ENCODE data around the gene PDS5B.

The PDS5B gene

DNA sequence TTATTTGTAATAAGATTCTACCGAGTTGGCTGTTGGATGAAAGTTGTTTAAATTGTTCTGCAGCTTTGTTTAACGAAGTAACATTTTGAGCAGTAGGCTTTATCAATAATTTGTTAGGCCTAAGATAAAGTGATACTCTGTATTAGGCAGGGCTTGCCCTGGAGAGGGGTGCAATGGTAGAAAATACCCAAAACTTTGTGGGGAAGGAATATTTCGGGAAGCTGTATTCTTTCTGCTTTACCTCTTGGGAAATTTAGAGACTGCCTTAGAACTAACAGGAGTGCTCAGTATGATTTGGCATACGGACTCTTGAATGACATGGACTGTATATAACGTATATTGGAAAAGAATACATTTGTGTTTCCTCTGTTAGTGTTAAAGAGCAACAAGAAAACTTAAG lies 2.5 kb downstream of the PDS5B start:
- no peak for DNase-seq (ENCODE audit: low spot score)

- no peak for DNase-seq (ENCODE audit: low spot score)
Observed at GRCh38 chr13:32589471-32589870, 3.2 kb downstream of the PDS5B start.

- DNase-seq (ENCODE audit: low spot score): no peak
Observed at GRCh38 chr13:32590266-32590665, 4.0 kb downstream of the PDS5B start.

DNA sequence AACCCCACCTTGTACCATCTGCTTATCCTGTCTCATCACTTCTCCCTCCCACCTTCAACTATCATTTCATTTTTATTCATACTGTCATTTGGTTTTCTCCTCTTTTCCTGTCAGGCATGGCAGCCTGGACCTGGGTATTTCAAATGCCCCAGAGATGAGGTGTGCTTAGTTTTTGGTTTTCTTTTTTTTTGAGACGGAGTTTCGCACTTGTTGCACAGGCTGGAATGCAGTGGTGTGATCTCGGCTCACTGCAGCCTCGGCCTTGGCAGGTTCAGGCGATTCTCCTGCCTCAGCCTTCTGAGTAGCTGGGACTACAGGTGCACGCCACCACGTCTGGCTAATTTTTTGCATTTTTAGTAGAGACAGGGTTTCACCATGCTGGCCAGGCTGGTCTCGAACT lies 5.8 kb downstream of the PDS5B start:
- DNase-seq (ENCODE audit: low spot score): no peak

- no peak for DNase-seq (ENCODE audit: low spot score)
Observed at GRCh38 chr13:32594157-32594738, 8.0 kb downstream of the PDS5B start.

- DNase-seq (ENCODE audit: low spot score): no peak
Observed at GRCh38 chr13:32595306-32595705, 9.1 kb downstream of the PDS5B start.

DNA sequence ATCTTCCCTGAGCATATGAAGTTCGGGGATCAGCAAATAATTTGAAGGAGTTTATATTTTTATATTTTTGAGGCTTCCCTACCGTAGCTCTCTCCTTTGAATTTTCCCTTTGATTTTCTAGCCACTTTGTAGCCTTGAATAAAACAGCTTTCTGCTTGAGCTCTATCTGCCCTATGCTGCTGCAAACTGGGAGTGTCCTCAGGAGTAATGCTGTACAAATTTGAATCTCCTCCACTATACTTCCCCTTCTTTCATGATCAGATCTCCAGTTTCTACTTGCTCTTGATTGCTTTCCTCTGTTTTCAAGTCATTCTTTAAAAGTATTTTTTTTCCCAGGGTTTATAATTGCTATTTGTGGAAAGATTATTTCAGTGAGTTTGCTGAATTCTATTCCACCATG lies 14.6 kb downstream of the PDS5B start:
- DNase-seq (ENCODE audit: low spot score): no peak

DNA sequence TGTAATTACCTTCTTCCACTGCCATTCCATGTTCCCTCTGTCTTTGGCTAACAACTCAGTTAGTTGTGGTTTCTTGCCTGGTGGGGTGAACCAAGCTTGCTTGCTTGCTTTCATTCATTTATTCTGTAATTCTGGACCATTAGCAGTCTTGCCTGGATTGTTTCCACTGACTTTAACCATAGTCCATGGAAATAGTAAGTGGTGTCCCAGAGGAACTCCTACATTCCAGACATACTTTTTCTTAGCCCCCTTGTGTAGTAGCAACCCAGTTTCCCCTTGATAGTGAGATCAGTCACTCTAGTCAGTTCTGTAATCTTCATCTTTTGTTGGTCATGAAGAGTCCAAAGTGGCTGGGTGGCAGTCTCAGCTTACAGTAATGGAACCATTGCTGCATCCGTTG lies 23.2 kb downstream of the PDS5B start:
- no peak for DNase-seq (ENCODE audit: low spot score)

- no peak for DNase-seq (ENCODE audit: low spot score)
Observed at GRCh38 chr13:32610538-32610937, 24.3 kb downstream of the PDS5B start.

- DNase-seq (ENCODE audit: low spot score): no peak
Observed at GRCh38 chr13:32610977-32611376, 24.7 kb downstream of the PDS5B start.

DNA sequence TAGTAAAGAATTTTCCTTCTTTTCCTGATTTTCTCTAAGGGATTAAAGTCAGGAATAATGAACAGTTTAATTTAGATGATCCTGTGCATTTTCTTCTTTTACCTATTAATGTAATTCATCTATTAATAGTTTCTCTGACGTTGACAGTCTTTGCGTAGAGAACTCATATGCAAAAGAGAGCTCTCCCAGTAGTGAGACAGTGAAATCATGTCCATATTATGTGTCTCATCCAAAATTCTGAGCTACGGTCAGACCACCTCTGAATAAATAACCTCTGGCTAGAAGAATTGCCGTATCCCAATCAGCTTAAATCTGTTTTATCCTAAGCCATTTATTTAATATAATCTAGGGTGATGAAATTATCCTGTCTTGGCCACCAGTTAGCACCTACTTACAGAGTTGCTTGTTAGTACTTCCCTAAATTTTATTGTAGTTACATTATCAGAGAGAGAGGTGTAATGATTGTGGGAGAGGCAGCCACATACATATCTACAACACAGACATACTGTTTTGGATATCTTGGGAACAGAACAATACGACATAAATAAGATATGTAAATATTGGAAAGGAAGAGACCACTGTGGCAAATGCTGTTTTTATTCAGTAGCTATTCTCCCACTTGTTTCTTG lies 30.7 kb downstream of the PDS5B start:
- no peak for DNase-seq (ENCODE audit: low spot score)

GRCh38 chr13:32622827-32623226 lies 36.6 kb downstream of the PDS5B start:
- no peak for DNase-seq (ENCODE audit: low spot score)

- no peak for DNase-seq (ENCODE audit: low spot score)
Observed at GRCh38 chr13:32624441-32624840, 38.2 kb downstream of the PDS5B start.

- no peak for DNase-seq (ENCODE audit: low spot score)
Observed at GRCh38 chr13:32627793-32628192, 41.5 kb downstream of the PDS5B start.

- DNase-seq (ENCODE audit: low spot score): no peak
Observed at GRCh38 chr13:32629313-32629712, 43.1 kb downstream of the PDS5B start.

DNA sequence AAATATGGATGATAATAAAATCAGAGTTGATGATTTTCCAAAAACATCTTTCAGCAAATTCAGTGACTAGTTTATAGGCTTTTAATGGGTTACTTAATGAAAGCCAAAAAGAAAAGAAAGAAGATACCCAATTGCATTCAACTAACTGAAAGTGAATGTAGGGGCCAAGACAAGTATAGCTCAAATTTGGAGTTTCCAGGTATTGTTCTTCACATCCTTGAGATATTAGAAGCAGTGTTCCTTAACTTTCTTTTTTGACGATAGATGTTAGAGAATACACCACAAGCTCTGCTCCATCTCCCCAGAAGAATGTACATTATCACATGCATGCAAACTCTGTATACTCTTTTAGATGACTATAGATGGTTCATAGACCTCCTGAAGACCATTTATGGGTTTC lies 43.6 kb downstream of the PDS5B start:
- DNase-seq (ENCODE audit: low spot score): no peak

DNA sequence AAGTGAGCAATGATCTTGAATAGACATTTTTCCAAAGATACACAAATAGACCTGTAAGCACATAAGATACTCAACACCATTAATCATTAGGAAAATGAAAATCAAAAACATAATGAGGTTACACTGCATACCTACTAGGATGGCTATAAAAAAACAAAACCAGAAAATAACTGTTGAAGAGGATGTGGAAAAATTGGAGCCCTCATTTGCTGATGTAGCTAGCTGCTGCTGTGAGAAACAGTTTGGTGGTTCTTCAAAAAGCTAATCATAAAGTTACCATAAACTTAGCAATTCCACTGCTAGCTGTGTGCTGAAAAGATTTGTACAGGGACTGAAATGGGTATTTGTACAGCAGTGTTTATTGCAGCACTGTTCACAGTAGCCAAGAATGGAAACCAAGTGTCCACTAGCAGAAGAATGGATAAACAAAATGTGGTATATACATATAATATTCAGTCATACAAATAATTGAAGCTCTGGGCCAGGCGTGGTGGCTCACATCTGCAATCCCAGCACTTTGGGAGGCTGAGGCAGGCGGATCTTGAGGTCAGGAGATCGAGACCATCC lies 46.2 kb downstream of the PDS5B start:
- no peak for DNase-seq (ENCODE audit: low spot score)

- DNase-seq (ENCODE audit: low spot score): no peak
Observed at GRCh38 chr13:32636711-32637110, 50.5 kb downstream of the PDS5B start.

- DNase-seq (ENCODE audit: low spot score): no peak
Observed at GRCh38 chr13:32638739-32639138, 52.5 kb downstream of the PDS5B start.

GRCh38 chr13:32639502-32640105 lies 53.4 kb downstream of the PDS5B start:
- peak; percentile 67 for DNase-seq (ENCODE audit: low spot score)

DNA sequence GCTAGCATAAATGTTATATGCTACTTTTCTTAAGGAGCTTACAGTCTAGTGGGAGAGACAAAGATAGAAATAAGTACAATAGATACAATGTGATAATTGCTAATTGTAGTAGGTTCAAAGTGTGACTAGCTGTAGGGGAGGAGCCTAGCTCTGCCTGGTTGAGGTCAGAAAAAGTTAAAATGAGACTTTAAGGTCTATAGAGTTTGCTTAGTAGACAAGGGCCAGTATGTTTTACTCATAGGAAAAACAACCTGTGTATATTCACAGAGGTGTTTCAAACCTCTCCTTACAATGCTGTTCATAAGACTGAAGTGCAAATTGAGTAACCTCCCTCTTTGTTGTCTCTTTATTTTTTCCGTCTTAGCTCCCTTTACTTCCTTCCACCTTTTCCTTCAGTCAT lies 56.1 kb downstream of the PDS5B start:
- no peak for DNase-seq (ENCODE audit: low spot score)

DNA sequence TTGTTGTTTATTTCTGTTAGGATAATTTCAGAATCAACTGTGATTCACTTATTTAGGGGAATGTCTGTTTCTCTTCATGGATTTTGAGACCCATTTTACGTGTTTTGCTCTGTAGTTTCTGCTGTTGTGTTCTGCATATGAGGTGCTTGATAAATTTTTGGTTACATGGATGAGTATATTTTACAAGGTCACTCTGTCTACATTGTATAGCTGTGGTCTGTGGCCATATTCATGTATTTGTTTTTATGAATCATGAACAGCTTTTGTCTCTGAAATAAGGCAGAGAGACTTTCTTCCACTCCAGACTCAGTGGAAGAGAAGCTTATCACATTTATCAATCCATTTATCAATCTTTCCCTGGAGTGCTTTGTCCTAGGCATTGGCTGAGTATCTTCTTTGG lies 56.6 kb downstream of the PDS5B start:
- no peak for DNase-seq (ENCODE audit: low spot score)

GRCh38 chr13:32645854-32646253 lies 59.6 kb downstream of the PDS5B start:
- peak; percentile 7 for DNase-seq (ENCODE audit: low spot score)

GRCh38 chr13:32647926-32648325 lies 61.7 kb downstream of the PDS5B start:
- no peak for DNase-seq (ENCODE audit: low spot score)

Measured in CD4-positive, alpha-beta T cell treated with Interleukin-15 for 4 hours (primary cell).